ENCODE results near the gene CEP112.

Gene CEP112

GRCh38 chr17:66032082-66032712 lies 159.7 kb downstream of the CEP112 start:
- TF ChIP-seq CTCF (IDR thresholded peaks at IDR 0.05; ENCODE audit: borderline replicate concordance, insufficient read depth, low read depth, low read length) = no peak
- no peak overlapping the region for H3K4me3 ChIP-seq (ENCODE audit: low read depth, low read length)

GRCh38 chr17:66025551-66025950 lies 166.4 kb downstream of the CEP112 start:
- no peak overlapping the region for H3K4me3 ChIP-seq (ENCODE audit: low read depth, low read length)
- TF ChIP-seq CTCF (IDR thresholded peaks at IDR 0.05; ENCODE audit: borderline replicate concordance, insufficient read depth, low read depth, low read length) = no peak

GRCh38 chr17:66021757-66022156 lies 170.2 kb downstream of the CEP112 start:
- no peak overlapping the region for H3K4me3 ChIP-seq (ENCODE audit: low read depth, low read length)
- TF ChIP-seq CTCF (IDR thresholded peaks at IDR 0.05; ENCODE audit: borderline replicate concordance, insufficient read depth, low read depth, low read length) = 0 out of 2 replicates have a peak, but pooled peaks have one; percentile 11

- TF ChIP-seq CTCF (IDR thresholded peaks at IDR 0.05; ENCODE audit: borderline replicate concordance, insufficient read depth, low read depth, low read length) = no peak
- no peak overlapping the region for H3K4me3 ChIP-seq (ENCODE audit: low read depth, low read length)
Observed at GRCh38 chr17:66018786-66019185, 173.1 kb downstream of the CEP112 start.

GRCh38 chr17:66016231-66016630 lies 175.7 kb downstream of the CEP112 start:
- TF ChIP-seq CTCF (IDR thresholded peaks at IDR 0.05; ENCODE audit: borderline replicate concordance, insufficient read depth, low read depth, low read length) = no peak
- no peak overlapping the region for H3K4me3 ChIP-seq (ENCODE audit: low read depth, low read length)

GRCh38 chr17:66008680-66009079 lies 183.3 kb downstream of the CEP112 start:
- no peak overlapping the region for H3K4me3 ChIP-seq (ENCODE audit: low read depth, low read length)
- TF ChIP-seq CTCF (IDR thresholded peaks at IDR 0.05; ENCODE audit: borderline replicate concordance, insufficient read depth, low read depth, low read length) = no peak

GRCh38 chr17:66006654-66007053 lies 185.3 kb downstream of the CEP112 start:
- TF ChIP-seq CTCF (IDR thresholded peaks at IDR 0.05; ENCODE audit: borderline replicate concordance, insufficient read depth, low read depth, low read length) = no peak
- H3K4me3 ChIP-seq (ENCODE audit: low read depth, low read length) = no peak overlapping the region
